Stimulated activated CD8-positive, alpha-beta memory T cell treated with anti-CD3 and anti-CD28 coated beads, Interleukin-2, amount 100 ng/mL, for 1 hour (primary cell): ENCODE results near the gene LRP1B.

Experiments
- DNase-seq, 2 donors: peaks; one replicate each; pipeline ENCODE4 v3.0.0-alpha.2; 2020; ENCODE audit warnings: low read depth in 2 of 2

LRP1B gene

GRCh38 chr2:140918426-140918825 lies 1212.4 kb downstream of the LRP1B start:
- DNase-seq: no peak

GRCh38 chr2:140916410-140916809 lies 1214.4 kb downstream of the LRP1B start:
- DNase-seq: no peak

GRCh38 chr2:140910683-140911082 lies 1220.1 kb downstream of the LRP1B start:
- DNase-seq: no peak

- DNase-seq: no peak
These were observed 1225.6 kb downstream of the LRP1B start for GRCh38 chr2:140905083-140905781.

DNA sequence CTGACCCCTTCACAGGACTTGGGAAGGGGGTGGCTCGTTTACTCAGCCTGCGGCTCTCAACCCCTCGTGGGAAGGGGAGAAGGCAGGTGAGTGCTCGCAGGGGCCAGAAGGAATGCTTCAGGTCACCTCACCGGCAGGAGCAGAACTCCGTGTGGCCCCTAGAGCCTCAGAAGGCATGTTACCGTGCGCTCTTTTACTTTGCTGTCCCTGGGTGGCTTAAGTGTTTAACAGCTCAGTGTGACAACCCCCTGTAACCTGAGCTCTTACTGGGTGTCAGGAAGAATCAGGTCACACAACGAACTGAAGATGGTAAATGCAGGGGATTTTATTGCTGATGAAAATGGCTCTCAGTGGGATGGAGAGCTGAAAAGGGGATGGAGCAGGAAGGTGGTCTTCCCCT lies 1235.4 kb downstream of the LRP1B start:
- DNase-seq: no peak

DNA sequence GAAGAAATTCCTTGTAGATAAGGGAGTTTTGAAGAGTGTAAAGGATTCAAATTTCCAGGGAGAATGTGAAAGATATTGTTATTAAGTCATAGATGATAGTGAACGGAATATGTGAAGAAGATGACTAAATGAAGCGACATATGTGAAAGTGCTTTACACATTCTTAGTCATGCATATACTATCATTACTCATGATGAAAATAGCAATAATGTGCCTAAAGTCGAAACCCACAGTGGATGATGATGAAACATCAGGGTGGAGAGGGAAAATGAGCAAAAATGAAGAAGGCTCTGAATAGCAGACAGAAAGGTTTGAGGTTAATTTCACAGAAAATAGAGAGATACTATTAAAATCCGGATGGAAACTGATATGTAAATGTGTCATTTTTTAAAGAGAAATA lies 1237.1 kb downstream of the LRP1B start:
- no peak for DNase-seq

DNA sequence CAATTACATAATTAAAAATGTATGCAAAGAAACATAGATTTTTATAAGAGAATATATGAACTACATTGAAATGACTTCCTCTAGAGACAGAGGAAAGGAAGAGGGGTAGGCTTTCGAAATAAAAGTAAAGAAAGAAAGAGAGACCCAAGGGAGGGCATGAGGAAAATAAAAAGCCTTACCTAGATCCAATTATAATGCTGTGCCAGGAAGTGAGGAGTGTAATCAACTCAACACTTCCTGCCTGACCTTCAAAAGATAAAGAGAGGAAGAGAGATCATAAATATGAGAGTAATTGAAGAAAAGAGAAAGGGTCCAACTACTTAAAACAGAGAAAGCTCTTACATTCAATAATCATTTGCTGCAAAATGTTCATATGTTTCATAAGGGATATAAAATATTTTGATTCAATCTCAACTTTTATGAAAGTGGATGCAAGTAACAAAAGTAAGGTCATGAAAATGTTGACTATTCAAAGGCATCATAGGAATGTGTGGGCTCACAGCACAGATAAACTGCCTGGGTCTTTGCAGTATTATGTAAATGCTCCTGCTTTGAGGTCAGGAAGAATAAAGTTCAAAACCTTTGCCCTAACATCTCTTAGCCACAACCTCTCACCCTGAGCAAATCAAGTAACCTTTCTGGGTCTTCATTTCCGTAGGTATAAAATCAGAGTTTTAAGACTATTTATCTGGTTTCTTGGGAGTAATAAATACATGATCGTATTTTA lies 1237.7 kb downstream of the LRP1B start:
- no peak for DNase-seq

- DNase-seq: no peak
These were observed 1238.4 kb downstream of the LRP1B start for GRCh38 chr2:140892436-140892835.

DNA sequence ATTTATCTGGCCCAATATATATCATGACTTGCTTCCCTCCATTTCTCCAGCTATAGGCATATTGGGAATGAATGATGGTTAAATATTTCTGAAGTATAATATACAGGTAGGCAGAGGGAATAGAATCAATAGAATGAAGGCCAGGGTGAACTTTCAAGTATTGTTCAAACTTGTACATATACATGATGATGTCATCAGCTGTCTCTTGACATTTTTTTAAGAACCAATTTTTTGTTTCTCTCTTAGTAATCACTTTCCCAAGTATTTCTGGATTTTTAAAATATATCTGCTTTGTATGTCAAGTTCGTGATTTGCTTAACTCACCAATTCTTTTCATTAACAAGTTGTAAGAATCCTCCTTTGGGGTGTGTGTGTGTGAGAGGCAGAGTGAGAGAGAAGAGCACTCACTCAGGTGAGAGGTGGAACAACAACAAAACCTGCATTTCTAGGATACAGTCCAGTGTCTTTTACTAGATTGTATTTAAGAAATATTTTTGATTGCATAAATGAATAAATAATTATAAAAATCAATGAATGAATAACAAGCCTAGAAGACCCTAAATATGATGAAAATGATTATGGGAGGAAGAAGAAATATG lies 1239.1 kb downstream of the LRP1B start:
- no peak for DNase-seq

DNA sequence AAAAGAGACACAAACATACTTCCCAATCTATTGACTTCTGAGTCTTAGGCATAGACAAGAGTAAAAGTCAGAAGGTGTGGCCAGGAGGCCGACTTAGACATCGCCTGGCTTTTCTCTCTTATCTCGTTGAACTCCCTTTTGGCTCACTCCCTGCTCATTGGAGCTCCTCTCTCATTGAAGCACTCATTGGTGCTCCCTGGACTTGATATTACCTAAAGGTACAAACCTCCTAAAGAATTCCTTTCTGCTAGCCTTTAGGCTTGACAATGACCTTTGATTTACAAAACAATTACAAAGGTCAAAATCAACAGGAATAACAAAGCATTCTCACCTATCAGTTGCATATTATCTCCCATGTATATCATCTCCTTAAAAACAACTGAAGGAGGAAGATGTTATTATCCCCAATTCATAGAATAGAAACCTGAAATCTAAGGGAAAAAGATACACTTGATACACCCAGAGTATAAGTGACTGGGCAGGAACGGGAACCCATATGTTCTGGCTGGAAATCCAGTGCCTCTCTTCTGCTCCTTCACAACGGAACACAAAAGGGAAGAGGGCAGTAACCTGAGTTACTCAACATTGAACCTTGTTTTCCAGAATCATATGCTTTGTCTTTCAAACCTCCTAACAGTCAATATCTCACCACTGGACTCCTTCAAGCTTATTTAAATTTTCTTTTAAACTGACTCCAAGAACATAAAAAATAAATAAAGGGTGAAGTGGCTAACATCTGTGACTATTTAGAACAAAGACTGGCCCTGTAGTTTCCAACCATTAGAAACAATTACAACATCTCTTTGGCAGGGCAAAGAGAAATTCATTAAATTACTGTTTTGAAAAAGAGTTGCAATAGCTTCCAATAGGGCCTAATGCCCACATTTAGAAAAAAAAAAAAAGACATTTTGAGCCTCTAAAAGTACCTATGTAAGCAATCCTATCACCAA lies 1247.9 kb downstream of the LRP1B start:
- no peak for DNase-seq

- no peak for DNase-seq
These were observed 1250.2 kb downstream of the LRP1B start for GRCh38 chr2:140880573-140880972.

DNA sequence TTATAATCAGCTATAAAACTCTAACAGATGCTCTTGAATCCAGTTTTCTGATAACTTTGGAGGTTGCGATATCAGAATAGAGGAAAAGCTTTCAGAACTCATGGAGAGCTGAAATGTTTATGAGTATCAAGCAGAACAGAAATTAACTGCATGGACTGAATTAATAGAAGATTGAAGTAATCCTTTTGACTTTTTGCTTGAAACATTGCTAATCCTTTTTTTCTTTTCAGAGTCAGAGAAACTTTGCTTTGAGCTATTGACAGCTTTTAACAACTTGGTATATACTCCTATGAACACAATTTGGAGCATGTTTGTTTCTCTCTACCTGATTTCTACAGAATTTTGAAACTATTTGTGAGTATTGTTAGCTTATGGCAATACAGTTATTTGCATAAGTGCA lies 1254.8 kb downstream of the LRP1B start:
- DNase-seq: no peak

DNA sequence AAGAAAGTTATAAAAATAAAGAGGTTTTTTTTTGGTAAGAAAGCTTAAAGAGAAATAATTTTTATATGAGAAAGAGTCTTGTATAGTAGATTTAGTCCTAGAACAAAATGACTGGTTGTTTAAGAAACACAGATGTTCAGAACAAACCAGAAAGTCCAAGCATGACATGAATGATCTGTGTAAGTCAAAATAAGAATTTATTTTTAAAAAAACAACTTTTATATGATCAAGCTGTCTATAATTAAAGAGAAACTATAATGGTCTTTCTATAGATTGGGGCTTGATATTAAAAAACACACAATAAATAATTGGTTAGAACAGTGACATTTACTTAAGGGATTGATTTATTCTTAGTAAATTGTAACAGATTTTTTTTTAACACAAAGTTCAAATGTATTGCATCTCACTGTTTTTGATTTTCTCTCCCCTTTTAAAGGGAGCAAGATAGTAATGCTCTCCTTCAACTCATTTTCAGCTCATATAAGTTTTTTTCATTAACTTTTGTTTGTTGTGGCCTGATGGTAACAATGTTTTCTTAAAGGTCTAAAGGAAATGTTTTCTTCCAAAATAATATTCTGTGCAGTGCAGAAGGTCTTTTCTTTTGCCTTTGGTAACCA lies 1256.8 kb downstream of the LRP1B start:
- no peak for DNase-seq

DNA sequence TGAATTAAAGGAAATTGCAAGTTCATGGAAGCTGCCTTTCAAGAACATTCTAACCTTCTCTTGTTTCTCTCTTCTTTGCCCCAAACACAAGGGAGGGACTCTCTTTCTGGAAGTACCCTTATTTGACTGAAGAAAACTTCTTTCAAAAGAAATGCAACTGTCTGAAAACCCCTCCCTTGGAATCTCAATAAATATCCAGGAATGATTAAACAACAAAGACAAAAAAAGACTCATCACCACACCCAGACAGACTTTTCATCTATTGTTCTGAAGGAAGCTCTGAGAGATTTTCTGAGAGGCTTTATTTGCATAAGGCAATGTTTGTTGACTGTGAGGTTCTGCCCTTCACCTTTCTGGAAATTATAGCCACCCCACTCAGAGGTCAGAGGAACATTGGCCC lies 1260.9 kb downstream of the LRP1B start:
- no peak for DNase-seq

DNA sequence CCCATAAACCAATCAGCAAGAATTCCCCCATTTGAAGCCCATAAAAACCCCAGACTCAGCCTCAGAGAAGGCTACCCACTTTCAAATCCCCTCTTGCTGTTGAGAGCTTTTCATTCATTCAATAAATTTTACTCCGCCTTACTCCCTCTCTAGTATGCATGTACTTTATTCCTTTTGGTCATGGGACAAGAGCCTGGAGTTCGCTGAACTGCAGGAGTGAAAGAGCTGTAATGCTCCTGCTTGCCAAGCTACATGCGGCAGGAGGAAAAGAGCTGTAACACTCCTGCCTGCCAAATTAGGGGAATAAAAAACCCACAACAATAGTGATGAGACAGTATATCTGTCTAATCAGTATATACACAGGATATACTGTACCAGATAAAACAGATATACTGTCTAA lies 1261.7 kb downstream of the LRP1B start:
- DNase-seq: no peak

GRCh38 chr2:140865837-140866236 lies 1265.0 kb downstream of the LRP1B start:
- no peak for DNase-seq

DNA sequence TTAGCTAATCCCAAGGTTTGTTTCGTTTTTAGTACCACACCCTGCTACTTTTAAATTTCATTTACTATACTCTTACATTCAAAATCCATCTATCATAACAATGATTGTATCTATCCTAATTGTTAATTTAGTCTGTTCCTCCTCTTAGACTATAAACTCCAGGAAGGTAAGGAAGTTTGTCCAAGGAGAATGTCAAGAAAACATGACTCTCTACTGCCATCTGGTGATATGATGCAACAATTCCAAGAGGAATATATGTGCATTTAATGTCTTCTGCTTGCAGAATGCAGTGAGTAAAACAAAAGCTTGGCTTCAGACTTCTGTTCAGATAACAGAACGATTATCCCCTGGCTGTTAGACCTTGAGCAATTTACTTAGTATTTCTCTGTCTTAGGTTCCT lies 1267.1 kb downstream of the LRP1B start:
- no peak for DNase-seq

DNA sequence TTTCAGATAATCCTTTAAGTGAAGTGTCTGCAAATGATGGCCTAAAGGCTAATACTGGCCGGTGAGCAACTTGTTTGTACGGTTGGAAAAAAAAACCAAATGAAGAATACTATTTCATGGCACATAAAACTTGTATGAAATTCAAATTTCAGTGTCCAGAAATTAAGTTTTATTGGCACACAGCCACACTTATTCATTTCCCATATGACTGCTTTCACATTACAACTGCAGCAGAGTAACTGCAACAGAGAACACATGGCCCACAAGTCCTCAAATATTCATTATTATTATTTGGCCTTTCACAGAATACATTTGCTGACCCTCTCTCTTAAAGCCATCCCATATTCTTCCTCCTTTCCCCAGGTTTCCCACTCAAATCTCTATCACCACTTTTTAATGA lies 1268.6 kb downstream of the LRP1B start:
- no peak for DNase-seq

- DNase-seq: no peak
These were observed 1269.2 kb downstream of the LRP1B start for GRCh38 chr2:140861666-140862065.

DNA sequence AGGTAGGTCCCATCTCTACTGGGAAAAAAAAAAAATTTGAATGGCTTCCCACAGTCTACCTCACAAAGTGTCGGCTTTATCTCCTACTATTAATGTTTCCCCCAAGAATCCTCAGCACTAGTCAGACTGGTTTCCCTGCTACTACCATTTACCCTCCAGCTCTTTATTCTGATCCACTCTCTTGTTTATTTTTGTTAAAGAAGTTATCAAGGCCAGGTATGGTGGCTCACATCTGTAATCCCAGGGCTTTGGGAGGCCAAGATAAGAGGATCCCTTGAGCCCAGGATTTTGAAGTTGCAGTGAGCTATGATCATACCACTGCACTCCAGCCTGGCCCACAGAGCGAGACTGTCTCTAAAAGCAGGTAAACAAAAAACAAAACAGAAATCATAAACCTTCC lies 1275.3 kb downstream of the LRP1B start:
- DNase-seq: no peak

- no peak for DNase-seq
These were observed 1279.4 kb downstream of the LRP1B start for GRCh38 chr2:140851258-140851981.
